Endodermal cell (in vitro differentiated cells): Measurements from ENCODE around the gene SEM1. TPM values are rescaled to one million over a fixed set of nuclear protein-coding genes. Genes with fewer than 3 reads are reported as not detected.

Experiments
- DNase-seq: peaks from one replicate; pipeline ENCODE4 v3.0.0-alpha.2; 2017
- H3K27ac ChIP-seq: 2 replicates; pipeline ENCODE4 v1.5.1; 2013; ENCODE audit warnings: mild to moderate bottlenecking, low read depth, low read length, moderate library complexity
- H3K27me3 ChIP-seq: 2 replicates; pipeline ENCODE4 v1.6.1; 2013; ENCODE audit warnings: mild to moderate bottlenecking, low read length, moderate library complexity; ENCODE audit not compliant: insufficient read depth, control insufficient read depth, poor library complexity, severe bottlenecking
- H3K36me3 ChIP-seq: 2 replicates; pipeline ENCODE4 v1.7.0; 2013; ENCODE audit warnings: mild to moderate bottlenecking, low read length, moderate library complexity; ENCODE audit not compliant: control insufficient read depth, insufficient read depth
- H3K4me1 ChIP-seq: one replicate; pipeline ENCODE4 v1.7.0; 2013; ENCODE audit warnings: low read length; ENCODE audit not compliant: control insufficient read depth, insufficient read depth
- H3K4me3 ChIP-seq: 2 replicates; pipeline ENCODE4 v1.5.1; 2013; ENCODE audit warnings: mild to moderate bottlenecking, low read length, moderate library complexity
- H3K9ac ChIP-seq: 2 replicates; pipeline ENCODE4 v1.6.1; 2013; ENCODE audit warnings: mild to moderate bottlenecking, low read length, moderate library complexity; ENCODE audit not compliant: poor library complexity, severe bottlenecking; ENCODE audit errors: extremely low read depth
- H3K9me3 ChIP-seq: 2 replicates; pipeline ENCODE4 v1.6.1; 2013; ENCODE audit warnings: mild to moderate bottlenecking, low read length, moderate library complexity; ENCODE audit not compliant: control insufficient read depth
- H3K27ac Mint-ChIP-seq: 2 replicates; pipeline ENCODE4 v1.8.0; 2020; ENCODE audit warnings: mixed read lengths
- H3K27me3 Mint-ChIP-seq: 2 replicates; pipeline ENCODE4 v1.8.0; 2021; ENCODE audit warnings: mild to moderate bottlenecking, mixed read lengths; ENCODE audit not compliant: insufficient read depth
- H3K36me3 Mint-ChIP-seq: 2 replicates; pipeline ENCODE4 v1.8.0; 2020; ENCODE audit warnings: low read depth, mixed read lengths
- H3K4me1 Mint-ChIP-seq: 2 replicates; pipeline ENCODE4 v1.8.0; 2020; ENCODE audit warnings: mixed read lengths
- H3K4me3 Mint-ChIP-seq: 2 replicates; pipeline ENCODE4 v1.8.0; 2020; ENCODE audit warnings: mild to moderate bottlenecking, moderate library complexity, mixed read lengths
- H3K9me3 Mint-ChIP-seq: 2 replicates; pipeline ENCODE4 v1.8.0; 2020; ENCODE audit warnings: mild to moderate bottlenecking, mixed read lengths
- WGBS, 2 experiments: methylation state at CpG; one replicate each; pipeline versions ENCODE4 v1.1.5 to v1.1.7; 2013; ENCODE audit warnings: missing lambda C conversion rate in 2 of 2, mixed read lengths in 1 of 2; ENCODE audit not compliant: insufficient coverage in 1 of 2, insufficient read length in 1 of 2; 5-methylcytosine and 5-hydroxymethylcytosine counted together
- total RNA-seq, 2 donors: library from RNA; stranded (reverse); fragmentation: NEBNext Ultra II Directional in 1 of 2; extraction: Animal tissue kit (Norgen Biotek cat#: 25700) in 1 of 2; gene quantifications; 2 replicates in 1 of 2; 3 replicates in 1 of 2; pipeline ENCODE4 v1.2.1, GENCODE V29; 2021
- TF ChIP-seq, protein P1 (sequence below): fragments of 200-600 bp; sonication (generic); conservative IDR thresholded peaks from 2 replicates; pipeline ENCODE4 v1.5.0; 2021; ENCODE audit warnings: antibody characterized with exemption, mild to moderate bottlenecking

Gene SEM1
- total RNA-seq, 2 donors from 2014 or later: 85.1 to 127 TPM

DNA sequence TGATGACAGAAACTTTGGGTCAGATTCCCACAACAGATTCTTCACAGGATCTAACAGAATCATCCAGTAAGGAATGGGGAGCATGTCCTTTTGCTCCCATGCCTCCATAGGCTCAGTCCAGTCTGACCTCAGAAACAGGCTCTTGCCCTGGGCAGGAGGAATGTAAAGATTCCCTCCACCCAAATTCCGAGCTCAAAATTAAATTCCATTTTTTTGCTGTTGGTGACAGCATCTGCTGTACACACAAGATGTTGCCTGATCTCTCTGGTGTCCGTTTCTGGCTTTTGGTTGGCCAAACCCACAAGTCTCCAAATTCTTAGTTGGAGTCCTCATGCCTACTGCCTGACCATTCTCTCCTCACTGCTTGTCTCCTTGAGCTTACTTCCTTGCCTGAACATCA lies 53.7 kb downstream of the SEM1 start:
- no peak for DNase-seq
- H3K4me1 ChIP-seq: no peaks in the 10 kb centered on the region
- TF ChIP-seq, protein P1, sequence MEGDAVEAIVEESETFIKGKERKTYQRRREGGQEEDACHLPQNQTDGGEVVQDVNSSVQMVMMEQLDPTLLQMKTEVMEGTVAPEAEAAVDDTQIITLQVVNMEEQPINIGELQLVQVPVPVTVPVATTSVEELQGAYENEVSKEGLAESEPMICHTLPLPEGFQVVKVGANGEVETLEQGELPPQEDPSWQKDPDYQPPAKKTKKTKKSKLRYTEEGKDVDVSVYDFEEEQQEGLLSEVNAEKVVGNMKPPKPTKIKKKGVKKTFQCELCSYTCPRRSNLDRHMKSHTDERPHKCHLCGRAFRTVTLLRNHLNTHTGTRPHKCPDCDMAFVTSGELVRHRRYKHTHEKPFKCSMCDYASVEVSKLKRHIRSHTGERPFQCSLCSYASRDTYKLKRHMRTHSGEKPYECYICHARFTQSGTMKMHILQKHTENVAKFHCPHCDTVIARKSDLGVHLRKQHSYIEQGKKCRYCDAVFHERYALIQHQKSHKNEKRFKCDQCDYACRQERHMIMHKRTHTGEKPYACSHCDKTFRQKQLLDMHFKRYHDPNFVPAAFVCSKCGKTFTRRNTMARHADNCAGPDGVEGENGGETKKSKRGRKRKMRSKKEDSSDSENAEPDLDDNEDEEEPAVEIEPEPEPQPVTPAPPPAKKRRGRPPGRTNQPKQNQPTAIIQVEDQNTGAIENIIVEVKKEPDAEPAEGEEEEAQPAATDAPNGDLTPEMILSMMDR: no peak
- Mint-ChIP-seq H3K4me3 (no peak overlapping the region), H3K27me3 (no peaks in the 10 kb centered on the region), H3K9me3 (peaks cover 10% of the 10 kb centered on the region), H3K4me1 (peaks cover 14% of the 10 kb centered on the region), H3K36me3 (no peaks in the 10 kb centered on the region), H3K27ac (no peak overlapping the region)
- peaks cover 14% of the 10 kb centered on the region for H3K9me3 ChIP-seq
- no peak overlapping the region for H3K4me3 ChIP-seq
- H3K9ac ChIP-seq: no peak overlapping the region
- H3K36me3 ChIP-seq: no peaks in the 10 kb centered on the region
- no peaks in the 10 kb centered on the region for H3K27me3 ChIP-seq
- 79 to 89% methylated on average over 2 of the region's 2 CpGs for WGBS, 2 experiments
- H3K27ac ChIP-seq: no peak overlapping the region

DNA sequence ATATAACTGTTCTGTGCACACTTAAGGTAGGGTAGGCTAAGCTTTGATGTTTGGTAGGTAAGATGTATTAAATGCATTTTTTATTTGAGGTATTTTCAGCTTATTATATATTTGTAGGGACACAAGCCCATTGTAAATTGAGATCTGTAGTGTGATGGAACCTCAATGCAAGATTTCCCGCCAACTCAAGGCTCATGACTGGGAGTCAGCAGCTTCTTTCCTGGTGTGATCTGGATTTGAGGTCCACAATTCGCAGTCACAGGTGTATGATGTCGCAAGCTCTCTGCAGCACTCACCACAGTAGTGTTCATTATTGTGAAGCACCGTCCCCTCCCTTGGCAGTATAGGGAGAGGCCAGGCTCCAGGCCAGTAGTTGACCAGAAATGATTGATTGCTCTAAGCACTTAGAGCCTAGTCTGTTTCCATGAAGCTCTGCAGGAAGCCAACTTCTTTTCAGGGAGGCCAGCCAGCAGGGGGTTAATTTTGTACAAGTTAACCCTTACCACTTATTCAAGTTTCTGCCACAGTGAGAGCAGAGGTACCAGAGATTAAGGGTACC lies 54.9 kb downstream of the SEM1 start:
- Mint-ChIP-seq H3K9me3 (peaks cover 10% of the 10 kb centered on the region), H3K27me3 (no peaks in the 10 kb centered on the region), H3K4me1 (peaks cover 14% of the 10 kb centered on the region), H3K4me3 (no peak overlapping the region), H3K27ac (no peak overlapping the region), H3K36me3 (no peaks in the 10 kb centered on the region)
- Histone ChIP-seq H3K27ac (no peak overlapping the region), H3K9me3 (peaks cover 14% of the 10 kb centered on the region), H3K4me3 (no peak overlapping the region), H3K36me3 (no peaks in the 10 kb centered on the region), H3K4me1 (no peaks in the 10 kb centered on the region), H3K27me3 (no peaks in the 10 kb centered on the region), H3K9ac (no peak overlapping the region)
- no peak for DNase-seq
- TF ChIP-seq, protein P1: no peak
- 92% methylated on average over 4 of the region's 4 CpGs for WGBS, 2 experiments

DNA sequence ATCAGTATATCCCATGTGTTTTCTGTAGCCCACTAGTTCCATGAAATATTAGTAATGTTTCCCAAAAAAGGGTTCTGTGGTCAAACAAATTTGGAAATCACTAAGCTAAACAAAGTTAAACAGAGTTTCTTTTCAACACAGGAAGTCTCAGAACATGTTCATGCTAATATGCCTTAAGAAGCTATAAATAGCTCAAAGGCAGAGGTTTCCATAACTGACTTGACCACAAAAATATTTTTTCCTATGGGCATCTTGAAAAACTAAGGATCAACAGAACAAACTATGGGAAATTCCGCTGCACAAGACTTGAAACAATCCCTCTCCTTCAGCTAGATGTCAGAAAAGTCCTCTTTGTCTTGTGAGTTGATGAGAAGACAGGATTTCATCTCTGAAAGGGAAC lies 59.7 kb downstream of the SEM1 start:
- no peaks in the 10 kb centered on the region for H3K4me1 ChIP-seq
- H3K27ac ChIP-seq: no peak overlapping the region
- TF ChIP-seq, protein P1: no peak
- H3K27me3 ChIP-seq: no peaks in the 10 kb centered on the region
- H3K9me3 ChIP-seq: peaks cover 14% of the 10 kb centered on the region
- Mint-ChIP-seq H3K9me3 (peaks cover 10% of the 10 kb centered on the region), H3K27ac (no peak overlapping the region), H3K27me3 (no peaks in the 10 kb centered on the region), H3K4me3 (no peak overlapping the region), H3K36me3 (no peaks in the 10 kb centered on the region), H3K4me1 (peaks cover 18% of the 10 kb centered on the region)
- WGBS, 2 experiments: 89 to 100% methylated on average over 1 of the region's 1 CpG
- H3K36me3 ChIP-seq: no peaks in the 10 kb centered on the region
- no peak overlapping the region for H3K4me3 ChIP-seq
- H3K9ac ChIP-seq: no peak overlapping the region
- no peak for DNase-seq
